Iris pigment epithelial cell (primary cell): ENCODE data around the gene CAMK2D.

ENCODE experiments used
- DNase-seq: peaks from one replicate; pipeline ENCODE4 v3.0.0-alpha.2; 2011; ENCODE audit warnings: low read depth

CAMK2D gene

DNA sequence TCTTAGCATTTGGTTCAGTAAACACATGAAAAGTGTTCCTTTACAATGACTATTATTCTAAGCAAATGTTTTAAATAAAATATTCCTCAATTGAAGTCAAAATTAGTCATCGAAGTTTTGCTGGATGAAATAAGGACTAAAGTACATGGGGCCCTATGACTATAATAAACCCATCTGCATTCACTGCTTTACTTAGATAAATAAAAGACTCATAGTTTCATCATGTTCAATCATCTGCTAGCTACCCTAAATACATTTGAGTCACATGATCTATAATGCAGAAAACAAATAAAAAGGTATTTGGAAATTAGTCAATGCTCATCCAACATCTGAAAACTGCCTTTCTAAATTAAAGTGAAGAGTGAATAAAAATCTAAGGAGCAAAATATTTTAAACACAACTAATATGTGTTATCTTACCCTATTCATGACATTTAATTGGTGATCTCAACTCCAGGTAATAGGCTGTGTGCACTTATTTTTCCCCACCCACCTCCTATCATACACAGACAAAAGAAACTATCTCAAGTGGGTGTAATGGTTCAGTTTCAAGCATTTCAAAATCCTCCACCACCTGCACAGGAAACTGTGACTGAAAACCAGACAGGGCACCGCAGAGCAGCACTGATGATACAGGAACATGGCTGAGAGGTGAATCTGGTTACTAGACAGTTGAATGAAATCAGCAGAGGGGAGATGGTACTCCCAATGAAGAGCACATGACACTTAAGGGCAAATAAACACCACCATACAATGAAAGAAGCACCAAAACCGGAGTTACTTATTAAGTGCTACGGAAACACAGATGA, 78.6 kb downstream of the CAMK2D start:
- peak; percentile 73 for DNase-seq

DNA sequence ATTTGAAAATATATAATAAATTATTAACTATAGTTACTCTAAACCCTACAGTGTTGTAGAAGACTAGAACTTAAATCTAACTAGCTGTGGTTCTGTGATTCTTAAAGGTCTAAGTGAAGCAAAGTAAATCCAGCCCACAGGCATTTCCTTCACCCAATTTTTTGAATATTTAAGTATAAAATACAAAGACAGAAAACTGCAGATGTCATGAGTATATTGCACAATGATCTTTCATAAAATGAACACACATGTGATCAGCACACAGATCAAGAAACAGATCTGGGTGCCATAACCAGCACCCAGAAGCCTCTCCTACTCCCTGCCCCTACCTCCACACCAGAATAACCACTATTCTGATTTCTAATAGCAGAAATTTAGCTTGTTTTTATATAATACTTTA, 82.9 kb downstream of the CAMK2D start:
- DNase-seq = peak; percentile 81

- DNase-seq = no peak
Observed at GRCh38 chr4:113677325-113677724, 84.2 kb downstream of the CAMK2D start.

DNA sequence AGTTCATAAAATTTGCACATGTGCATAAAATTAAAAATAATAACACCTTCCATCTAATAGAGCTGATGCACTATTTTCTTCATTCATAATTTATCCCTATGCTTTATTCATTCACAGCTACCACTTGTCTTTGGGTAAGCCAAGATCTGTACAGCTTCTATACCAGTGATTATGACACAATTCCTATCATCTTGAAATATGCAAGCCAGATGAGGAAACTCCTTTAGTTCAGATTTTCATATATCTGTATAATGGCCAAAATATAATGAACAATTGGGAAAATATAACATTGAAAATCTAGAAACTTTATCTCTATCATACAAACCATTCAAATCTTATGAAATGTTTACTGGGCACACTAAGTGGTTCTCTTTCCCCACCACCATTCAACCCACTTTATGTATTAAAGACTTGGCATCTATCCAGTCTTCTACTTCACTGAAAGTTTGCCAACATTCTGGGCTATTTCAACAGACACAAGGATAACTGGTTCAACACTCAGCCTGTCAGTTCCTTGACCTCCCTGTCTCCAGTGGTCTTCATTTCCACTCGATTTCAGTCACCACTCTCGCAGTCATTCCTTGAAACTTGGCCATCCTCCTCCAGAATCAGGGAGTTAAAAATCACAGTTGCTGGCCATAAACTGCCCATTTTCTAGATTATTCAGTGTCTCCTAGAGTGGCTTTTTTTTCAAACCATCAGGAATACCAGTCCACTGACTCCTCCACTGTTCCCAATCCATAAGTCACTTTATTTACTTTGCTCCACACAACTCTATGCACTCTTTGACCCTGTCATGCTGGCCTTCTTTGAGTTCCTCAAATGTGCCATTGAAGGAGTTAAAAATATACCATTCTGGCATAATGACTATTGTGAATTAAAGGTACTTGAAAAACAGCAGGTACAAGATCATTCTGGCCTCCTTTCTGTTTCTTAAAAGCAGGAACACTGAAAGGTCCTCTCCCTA, 85.5 kb downstream of the CAMK2D start:
- peak; percentile 61 for DNase-seq

GRCh38 chr4:113674733-113675132, 86.8 kb downstream of the CAMK2D start:
- no peak for DNase-seq

DNA sequence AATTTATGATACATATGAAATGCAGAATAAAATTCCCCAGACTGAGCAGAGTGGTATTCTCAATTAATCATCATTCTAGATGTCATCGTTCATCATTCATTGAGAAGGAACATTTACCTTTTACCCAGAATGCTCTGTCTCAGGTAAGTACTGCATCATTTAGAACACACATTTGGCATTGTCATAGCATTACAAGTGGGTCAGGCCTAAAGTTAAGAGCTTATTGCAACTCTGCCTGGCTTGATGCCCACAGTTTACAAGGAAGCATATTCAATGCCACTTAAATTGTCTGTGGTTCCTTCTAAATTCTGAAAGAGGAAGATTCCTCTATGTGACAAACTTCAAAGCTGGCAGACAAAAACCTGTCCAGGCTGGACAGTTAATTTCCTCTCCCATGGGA, 87.3 kb downstream of the CAMK2D start:
- no peak for DNase-seq

- DNase-seq = peak; percentile 28
Observed at GRCh38 chr4:113673450-113673849, 88.1 kb downstream of the CAMK2D start.

- no peak for DNase-seq
Observed at GRCh38 chr4:113666386-113667114, 95.0 kb downstream of the CAMK2D start.

GRCh38 chr4:113665036-113665435, 96.5 kb downstream of the CAMK2D start:
- DNase-seq = no peak

DNA sequence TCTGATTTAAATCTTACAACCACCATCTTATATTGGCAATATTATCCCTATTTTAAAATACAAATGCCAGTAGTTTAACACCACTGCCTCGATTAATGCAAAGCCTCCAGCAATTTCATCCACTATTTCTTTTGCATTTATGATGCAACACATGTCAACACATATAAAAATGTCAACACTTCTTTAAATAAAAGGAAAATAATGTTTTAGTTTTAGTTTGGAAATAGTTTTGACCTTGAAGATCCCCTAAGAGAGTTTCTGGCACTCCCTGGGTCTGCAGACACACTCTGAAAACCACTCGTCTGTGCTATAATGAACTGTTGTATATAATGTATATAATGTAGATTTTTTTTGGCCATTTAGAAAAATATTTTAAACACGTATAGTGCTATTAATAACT, 99.0 kb downstream of the CAMK2D start:
- DNase-seq = no peak

GRCh38 chr4:113659127-113659526, 102.4 kb downstream of the CAMK2D start:
- DNase-seq = peak; percentile 43

GRCh38 chr4:113657586-113658233, 103.8 kb downstream of the CAMK2D start:
- peak; percentile 77 for DNase-seq

DNA sequence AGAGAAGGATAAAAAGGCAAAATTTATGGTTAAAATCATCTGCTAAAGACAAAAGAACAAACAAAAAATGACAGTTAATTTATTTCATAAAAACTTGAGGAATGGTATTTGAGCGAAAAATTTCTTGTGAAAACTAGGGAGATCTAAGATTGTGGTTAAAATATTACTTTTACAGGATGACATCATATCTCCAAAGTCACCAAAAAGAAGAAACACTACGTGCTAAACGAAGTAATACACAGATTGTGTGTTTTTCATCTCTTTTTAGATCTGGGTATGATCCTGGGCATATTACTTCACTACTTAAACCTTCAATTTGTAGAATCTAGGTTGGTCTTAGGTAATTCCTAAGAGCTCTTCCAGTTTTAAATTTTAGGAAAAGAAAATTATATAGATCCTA, 107.7 kb downstream of the CAMK2D start:
- DNase-seq = no peak

DNA sequence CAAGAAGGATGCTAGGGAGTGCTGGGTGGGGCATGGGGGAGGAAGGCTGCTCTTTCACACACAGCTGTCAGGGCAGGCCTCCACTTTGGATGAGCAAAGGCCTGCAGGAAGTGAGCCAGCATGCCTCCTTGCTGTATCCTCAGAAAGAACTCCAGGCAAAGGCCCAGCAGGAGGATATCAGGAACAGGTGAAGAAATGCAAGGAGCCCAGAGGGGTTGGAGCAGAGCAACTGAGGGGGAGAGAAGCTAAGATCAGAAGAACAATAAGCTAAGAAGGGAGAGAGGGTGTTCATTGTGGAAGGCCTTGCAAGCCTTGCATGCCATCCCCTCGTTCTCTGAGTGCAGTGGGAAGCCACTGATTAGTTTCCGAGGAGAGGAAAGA, 115.1 kb downstream of the CAMK2D start:
- peak; percentile 20 for DNase-seq

- DNase-seq = peak; percentile 73
Observed at GRCh38 chr4:113645771-113646441, 115.6 kb downstream of the CAMK2D start.

- no peak for DNase-seq
Observed at GRCh38 chr4:113645288-113645687, 116.2 kb downstream of the CAMK2D start.

DNA sequence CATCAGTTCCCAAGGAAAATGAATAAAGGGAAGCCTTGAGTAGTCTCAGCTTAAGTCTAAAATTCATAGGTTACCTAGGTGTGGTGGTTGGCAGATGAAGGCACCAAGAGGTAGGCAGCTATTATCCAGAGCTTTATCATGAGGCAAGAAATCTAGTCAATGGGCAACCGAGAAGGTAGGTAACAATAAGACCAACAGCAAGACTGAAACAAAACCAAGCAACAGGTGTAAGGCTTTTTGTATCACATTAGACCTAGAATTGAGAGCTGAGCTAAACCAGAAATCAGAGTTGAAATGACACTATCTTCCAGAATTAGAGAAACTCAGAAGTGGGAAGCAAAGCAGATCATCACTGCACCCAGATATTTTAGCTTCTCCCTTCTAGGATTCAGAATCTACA, 117.1 kb downstream of the CAMK2D start:
- DNase-seq = no peak

GRCh38 chr4:113643505-113643904, 118.0 kb downstream of the CAMK2D start:
- no peak for DNase-seq

DNA sequence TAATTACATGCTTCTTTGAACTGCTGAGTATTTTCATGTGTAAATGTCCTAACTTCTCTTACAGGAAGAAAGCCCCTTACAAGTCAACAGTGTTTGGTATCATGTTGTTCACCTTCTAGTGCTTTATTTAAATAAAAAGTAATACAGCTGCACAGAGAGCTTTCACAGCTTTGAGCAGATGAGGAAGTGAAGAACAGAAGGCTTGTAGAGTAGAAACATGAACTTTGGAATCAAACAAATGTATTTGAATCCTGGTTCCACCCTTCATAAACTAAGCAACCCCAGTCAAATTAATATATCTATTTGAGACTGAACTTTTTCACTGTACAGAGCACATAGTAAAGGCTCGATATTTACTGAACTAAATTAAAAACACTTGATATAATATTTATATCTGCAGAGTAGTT, 120.5 kb downstream of the CAMK2D start:
- no peak for DNase-seq

DNA sequence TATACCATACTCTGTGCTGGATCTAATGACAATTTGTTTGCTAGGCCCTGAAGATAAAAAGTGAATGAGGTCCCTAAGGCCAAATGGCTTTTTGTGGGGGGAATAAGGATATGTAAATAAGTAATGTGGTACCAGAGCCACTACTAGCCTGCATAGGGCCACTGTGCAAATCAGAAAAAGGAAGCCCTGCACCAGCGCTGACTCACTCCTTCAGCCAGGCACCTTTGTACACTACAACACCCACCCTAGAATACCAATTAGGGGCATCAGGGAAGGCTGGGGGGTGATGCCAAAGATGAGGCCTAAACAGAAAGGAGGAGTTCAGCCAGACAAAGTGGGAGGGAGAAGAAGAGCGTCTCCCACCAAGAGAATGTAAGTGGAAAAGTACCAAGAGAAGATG, 122.2 kb downstream of the CAMK2D start:
- no peak for DNase-seq

GRCh38 chr4:113638562-113638832, 123.0 kb downstream of the CAMK2D start:
- DNase-seq = no peak
